HUES6 (cell line): ENCODE results near the gene ZNF681.

Experiments
- H3K27ac ChIP-seq: 2 replicates; pipeline ENCODE4 v1.7.0; 2013; ENCODE audit warnings: low read depth, mild to moderate bottlenecking, low read length, inconsistent platforms
- H3K27me3 ChIP-seq: 2 replicates; pipeline ENCODE4 v1.6.1; 2013; ENCODE audit warnings: low read length; ENCODE audit not compliant: control insufficient read depth, insufficient read depth
- H3K36me3 ChIP-seq: 2 replicates; pipeline ENCODE4 v1.6.1; 2013; ENCODE audit warnings: low read length; ENCODE audit not compliant: control insufficient read depth, insufficient read depth
- H3K4me1 ChIP-seq: 2 replicates; pipeline ENCODE4 v1.6.1; 2013; ENCODE audit warnings: low read length; ENCODE audit not compliant: control insufficient read depth, insufficient read depth
- H3K4me3 ChIP-seq: 2 replicates; pipeline ENCODE4 v1.5.1; 2013; ENCODE audit warnings: low read depth, low read length
- H3K9ac ChIP-seq: one replicate; pipeline ENCODE4 v1.6.1; 2013; ENCODE audit warnings: mild to moderate bottlenecking, low read length
- H3K9me3 ChIP-seq: 2 replicates; pipeline ENCODE4 v1.6.1; 2013; ENCODE audit warnings: low read depth, low read length; ENCODE audit not compliant: control insufficient read depth, insufficient read depth

ZNF681 gene

DNA sequence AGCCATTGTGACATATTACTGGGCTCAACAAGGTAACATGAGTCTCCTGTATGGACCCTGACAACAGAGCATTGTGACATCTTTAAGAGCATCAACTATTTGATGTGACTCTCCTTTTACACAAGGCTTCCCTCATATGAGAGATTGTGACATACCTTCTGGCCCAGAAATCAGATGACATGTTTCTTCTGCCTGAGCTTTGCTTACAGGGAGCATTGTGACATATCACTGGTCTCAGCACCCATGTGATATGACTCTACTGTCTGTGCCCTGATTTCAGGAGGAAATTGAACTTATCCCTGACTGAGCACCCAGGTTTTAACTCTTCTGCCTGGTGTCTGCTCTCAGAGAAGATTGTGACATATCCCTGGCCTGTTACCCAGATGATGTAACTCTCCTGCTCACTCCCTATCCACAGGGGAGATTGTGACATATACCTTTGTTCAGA lies 15.9 kb upstream of the ZNF681 start:
- Histone ChIP-seq H3K36me3 (peaks cover 91% of the 10 kb centered on the region), H3K4me1 (no peaks in the 10 kb centered on the region)

DNA sequence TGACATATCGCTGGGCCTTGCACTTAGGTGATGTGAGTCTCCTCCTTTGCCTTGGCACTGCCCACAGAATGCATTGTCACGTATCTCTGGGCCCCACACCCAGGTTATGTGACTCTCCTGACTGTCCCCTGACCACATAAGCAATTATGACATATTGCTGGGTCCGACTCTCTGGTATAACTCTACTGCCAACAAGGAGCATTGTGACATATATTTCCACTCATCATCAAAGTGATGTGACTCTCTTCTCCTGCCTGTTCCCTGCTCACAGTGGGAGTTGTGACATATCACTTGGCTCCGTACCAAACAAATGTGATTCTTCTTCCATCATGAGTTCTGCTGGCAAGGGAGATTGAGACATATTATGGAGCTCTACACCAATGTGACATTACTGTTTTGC lies 15.4 kb upstream of the ZNF681 start:
- H3K9me3 ChIP-seq: no peaks in the 10 kb centered on the region
- no peak overlapping the region for H3K27ac ChIP-seq
- H3K4me1 ChIP-seq: no peaks in the 10 kb centered on the region
- H3K36me3 ChIP-seq: peaks cover 89% of the 10 kb centered on the region
- no peak overlapping the region for H3K9ac ChIP-seq
- no peak overlapping the region for H3K4me3 ChIP-seq
- H3K27me3 ChIP-seq: no peaks in the 10 kb centered on the region

More for the DNA sequence above, 15.9 kb upstream of the ZNF681 start:
- H3K9me3 ChIP-seq: no peaks in the 10 kb centered on the region
- H3K9ac ChIP-seq: no peak overlapping the region
- H3K27me3 ChIP-seq: no peaks in the 10 kb centered on the region
- no peak overlapping the region for H3K4me3 ChIP-seq
- H3K27ac ChIP-seq: no peak overlapping the region

DNA sequence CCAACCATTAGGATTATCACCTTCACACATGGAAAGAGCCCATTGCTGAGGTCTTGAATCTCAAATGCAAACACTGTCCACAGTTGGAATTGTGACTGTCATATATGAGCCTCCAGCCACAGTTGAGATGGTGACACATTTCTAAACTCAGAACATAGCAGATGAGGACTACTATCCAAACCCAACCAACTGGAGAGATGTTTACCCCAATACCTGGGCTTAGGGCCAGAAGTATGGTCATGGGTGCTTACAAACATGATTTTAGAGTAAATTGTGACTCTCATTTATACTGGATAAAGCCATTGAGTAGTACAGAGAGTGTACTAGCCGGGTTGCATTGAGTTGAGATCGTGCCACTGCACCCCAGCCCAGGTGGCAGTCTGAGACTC lies 14.0 kb upstream of the ZNF681 start:
- H3K27me3 ChIP-seq: no peaks in the 10 kb centered on the region
- H3K4me3 ChIP-seq: no peak overlapping the region
- H3K9me3 ChIP-seq: no peaks in the 10 kb centered on the region
- no peak overlapping the region for H3K27ac ChIP-seq
- no peak overlapping the region for H3K9ac ChIP-seq
- H3K4me1 ChIP-seq: no peaks in the 10 kb centered on the region
- peaks cover 83% of the 10 kb centered on the region for H3K36me3 ChIP-seq

DNA sequence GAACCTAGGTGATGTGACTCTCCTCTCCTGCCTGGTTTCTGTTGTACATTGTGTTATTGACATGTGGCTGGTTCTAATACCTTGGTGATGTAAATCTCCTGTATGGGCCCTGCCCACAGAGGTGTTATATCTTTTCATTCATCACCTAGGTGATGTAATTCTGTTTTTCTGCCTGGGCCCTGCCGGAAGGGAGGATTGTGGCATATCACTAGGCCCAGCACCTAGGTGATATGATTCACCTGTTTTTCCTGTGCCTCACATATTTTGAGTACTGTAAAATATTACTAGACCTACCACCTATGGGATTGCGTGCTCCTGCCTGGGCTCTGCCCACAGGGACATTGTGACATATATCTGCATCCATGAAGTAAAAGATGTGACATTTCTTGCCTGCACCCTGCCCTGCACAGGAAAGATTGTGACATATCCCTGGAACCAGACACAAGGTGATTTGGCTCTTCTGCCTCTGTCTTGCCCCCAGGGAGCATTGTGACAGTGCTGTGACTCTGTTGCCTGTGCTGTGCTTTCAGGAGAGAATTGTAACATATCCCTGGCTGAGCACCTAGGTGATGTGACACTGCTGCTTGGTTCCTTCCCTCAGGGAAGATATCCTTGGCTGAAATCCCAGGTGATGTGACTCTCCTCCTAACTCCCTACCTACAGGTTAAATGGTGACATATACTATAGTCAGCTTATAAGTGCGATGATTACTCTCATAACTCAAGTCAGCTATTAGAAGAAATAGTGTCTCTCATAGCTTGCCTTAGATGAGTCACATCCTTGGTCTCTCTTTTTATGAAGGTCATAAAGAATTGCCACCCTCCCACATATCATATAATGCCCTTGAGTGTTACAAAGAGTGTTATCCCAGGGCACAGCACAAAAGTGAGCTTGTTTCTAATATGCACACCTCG lies 13.3 kb upstream of the ZNF681 start:
- no peaks in the 10 kb centered on the region for H3K27me3 ChIP-seq

DNA sequence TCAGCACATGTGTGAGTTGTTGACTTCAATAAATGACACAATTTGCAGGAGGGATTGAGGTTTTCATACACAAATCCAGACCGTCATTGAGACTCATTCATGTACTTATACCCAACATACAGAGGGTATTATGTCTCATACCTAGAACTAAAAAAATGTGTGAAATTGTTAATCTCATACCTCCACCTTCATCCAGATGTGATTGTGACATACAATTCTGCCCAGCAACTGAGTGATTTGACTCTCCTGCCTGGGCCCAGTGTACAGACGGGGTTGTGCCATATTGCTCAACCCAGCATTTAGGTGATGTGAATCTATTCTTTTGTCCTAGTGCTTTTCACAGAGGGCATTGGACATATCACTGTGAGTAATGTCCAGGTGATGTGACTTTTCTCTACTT lies 12.6 kb upstream of the ZNF681 start:
- Histone ChIP-seq H3K9me3 (no peaks in the 10 kb centered on the region), H3K27ac (no peak overlapping the region), H3K9ac (no peak overlapping the region), H3K4me3 (no peak overlapping the region), H3K4me1 (no peaks in the 10 kb centered on the region), H3K27me3 (no peaks in the 10 kb centered on the region), H3K36me3 (peaks cover 79% of the 10 kb centered on the region)

More for the DNA sequence above, 13.3 kb upstream of the ZNF681 start:
- H3K36me3 ChIP-seq: peaks cover 82% of the 10 kb centered on the region
- H3K27ac ChIP-seq: no peak overlapping the region
- no peak overlapping the region for H3K4me3 ChIP-seq
- H3K9ac ChIP-seq: no peak overlapping the region
- H3K9me3 ChIP-seq: no peaks in the 10 kb centered on the region
- H3K4me1 ChIP-seq: no peaks in the 10 kb centered on the region

DNA sequence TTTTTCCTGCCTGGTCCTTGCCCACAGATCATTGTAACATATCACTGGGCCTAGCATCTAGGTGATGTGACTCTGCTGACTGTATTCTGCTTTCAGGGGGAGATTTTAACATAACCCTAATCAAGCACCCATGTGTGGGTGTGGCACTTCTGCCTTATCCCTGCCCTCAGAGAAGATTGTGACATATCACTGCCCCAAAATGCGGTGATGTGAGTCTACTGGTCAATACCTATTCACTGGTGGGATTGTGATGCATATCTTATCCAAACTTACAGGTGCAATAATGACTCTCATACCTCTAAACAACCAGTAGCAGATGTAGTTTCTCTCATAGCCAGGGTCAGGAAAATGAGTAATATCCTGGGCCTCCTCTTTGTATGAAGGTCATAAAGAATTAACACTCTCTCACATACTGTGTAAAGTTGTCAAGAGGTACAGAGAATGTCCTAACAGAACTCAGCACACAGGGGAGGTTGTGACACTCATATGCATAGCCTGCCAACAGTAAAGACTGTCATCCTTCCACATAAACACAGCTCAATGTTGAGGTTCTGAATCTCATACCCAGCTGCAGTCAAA lies 12.1 kb upstream of the ZNF681 start:
- no peaks in the 10 kb centered on the region for H3K27me3 ChIP-seq
- H3K9me3 ChIP-seq: no peaks in the 10 kb centered on the region
- H3K9ac ChIP-seq: no peak overlapping the region
- H3K36me3 ChIP-seq: peaks cover 74% of the 10 kb centered on the region
- no peak overlapping the region for H3K27ac ChIP-seq
- no peaks in the 10 kb centered on the region for H3K4me1 ChIP-seq
- no peak overlapping the region for H3K4me3 ChIP-seq

DNA sequence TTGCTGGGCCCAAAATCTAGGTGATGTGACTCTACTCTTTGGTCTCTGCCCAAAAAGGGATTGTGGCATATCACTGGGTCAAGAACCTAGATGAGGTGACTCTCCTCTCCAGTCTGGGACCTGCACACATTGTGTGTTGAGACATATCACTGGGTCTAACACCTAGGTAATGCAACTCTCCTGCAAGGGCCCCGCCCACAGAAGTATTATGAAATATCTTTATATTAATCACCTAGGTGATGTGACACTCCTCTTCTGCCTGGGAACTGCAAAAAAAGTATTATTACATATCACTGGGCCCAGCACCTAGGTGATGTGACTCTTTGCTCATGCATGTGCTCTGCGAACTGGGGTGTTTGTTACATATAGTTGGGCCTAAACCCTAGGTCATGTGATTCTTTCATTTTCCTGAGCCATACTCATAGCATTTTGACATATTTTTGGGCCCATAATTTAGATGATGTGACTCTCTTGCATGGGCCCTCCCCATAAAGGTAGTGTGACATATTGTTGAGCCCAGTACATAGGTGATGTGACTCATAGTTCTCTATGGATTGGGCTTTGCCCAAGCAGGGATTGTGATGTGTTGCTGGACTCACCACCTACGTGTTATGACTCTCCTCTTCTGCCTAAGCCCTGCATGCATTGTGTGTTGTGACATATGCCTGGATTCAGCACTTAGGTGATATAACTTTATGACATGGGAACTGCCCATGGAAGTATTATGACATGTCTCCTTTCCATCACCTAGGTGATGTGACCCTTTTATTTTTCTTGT lies 11.2 kb upstream of the ZNF681 start:
- H3K36me3 ChIP-seq: peaks cover 73% of the 10 kb centered on the region
- no peak overlapping the region for H3K27ac ChIP-seq
- H3K27me3 ChIP-seq: no peaks in the 10 kb centered on the region
- H3K9me3 ChIP-seq: no peaks in the 10 kb centered on the region
- no peak overlapping the region for H3K4me3 ChIP-seq
- H3K9ac ChIP-seq: no peak overlapping the region
- no peaks in the 10 kb centered on the region for H3K4me1 ChIP-seq

DNA sequence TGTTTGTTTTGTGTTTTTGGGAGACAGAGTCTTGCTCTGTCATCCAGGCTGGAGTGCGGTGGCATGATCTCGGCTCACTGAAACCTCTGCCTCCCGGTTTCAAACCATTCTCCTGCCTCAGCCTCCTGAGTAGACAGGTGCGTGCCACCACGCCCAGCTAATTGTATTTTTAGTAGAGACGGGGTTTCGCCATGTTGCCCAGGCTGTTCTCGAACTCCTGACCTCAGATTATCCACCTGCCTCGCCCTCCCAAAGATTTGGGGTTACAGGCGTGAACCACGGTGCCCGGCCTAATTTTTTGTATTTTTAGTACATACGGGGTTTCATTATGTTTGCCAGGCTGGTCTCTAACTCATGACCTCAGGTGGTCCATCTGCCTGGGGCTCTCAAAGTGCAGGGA lies 8.3 kb upstream of the ZNF681 start:
- no peaks in the 10 kb centered on the region for H3K27me3 ChIP-seq
- no peaks in the 10 kb centered on the region for H3K9me3 ChIP-seq
- H3K27ac ChIP-seq: no peak overlapping the region
- H3K4me1 ChIP-seq: no peaks in the 10 kb centered on the region
- no peak overlapping the region for H3K4me3 ChIP-seq
- peaks cover 54% of the 10 kb centered on the region for H3K36me3 ChIP-seq
- no peak overlapping the region for H3K9ac ChIP-seq

DNA sequence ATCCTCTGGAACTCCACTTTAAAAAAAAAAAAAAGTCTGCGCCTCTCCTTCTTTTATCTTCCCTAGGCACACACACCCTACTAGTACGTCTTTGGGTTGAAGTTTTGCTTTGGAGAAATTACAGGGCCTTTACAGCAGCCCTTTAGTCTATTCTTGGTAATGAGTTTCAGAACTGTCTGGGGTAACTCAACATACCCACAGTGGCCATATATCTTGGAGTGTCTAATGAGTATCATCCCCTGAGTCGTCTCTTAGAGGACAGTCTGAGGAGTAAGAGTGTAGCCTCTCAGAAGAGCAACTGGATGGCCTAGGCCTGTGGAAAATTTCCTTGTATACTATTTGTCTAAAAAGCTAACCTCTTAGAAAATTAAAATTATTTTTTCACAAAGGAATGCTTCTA lies 6.1 kb upstream of the ZNF681 start:
- Histone ChIP-seq H3K27ac (no peak overlapping the region), H3K4me1 (no peaks in the 10 kb centered on the region), H3K9ac (no peak overlapping the region), H3K4me3 (peak overlapping the region; percentile 98), H3K27me3 (no peaks in the 10 kb centered on the region), H3K36me3 (peaks cover 33% of the 10 kb centered on the region), H3K9me3 (no peaks in the 10 kb centered on the region)

DNA sequence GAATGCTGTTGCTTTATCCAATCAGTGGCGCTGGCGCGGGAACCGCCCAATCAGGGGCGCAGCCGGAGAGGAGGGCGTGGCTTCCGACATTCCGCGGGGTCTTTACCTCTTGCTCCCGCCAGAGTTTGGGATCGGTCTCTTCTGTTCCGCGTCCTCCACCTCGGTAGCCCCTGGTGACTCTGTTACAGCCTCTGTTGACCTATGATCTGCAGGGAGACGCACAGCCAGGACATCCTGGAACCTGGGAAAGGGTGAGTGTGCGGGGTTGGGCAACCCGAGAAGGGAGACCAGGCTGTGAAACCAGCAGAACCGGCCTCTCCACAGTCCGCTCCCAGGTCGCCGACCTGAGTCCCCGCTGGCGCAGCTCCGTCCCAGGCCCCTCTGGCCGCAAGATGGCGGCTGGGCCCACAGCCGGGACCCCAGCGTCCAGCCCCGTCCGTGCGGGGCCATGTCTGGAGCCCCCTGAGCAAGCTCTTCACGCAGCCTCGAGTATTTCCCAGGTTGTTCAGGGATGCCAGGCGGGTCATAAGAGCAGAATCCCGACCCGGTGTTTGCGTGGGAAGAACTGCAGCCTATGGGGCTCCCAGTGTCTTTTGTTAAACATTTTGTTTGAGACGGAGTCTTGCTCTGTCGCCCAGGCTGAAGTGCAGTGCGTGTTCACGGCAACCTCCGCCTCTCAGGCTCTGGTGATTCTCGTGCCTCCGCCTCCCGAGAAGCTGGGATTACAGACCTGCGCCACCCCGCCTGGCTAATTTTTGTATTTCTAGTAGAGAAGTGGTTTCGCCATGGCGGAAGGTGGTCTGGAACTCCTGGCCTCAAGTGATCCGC lies 4.4 kb upstream of the ZNF681 start:
- peak overlapping the region; percentile 98 for H3K4me3 ChIP-seq
- peak overlapping the region; percentile 95 for H3K9ac ChIP-seq
- no peaks in the 10 kb centered on the region for H3K9me3 ChIP-seq
- H3K27me3 ChIP-seq: no peaks in the 10 kb centered on the region
- H3K4me1 ChIP-seq: no peaks in the 10 kb centered on the region
- H3K36me3 ChIP-seq: peaks cover 23% of the 10 kb centered on the region
- H3K27ac ChIP-seq: peak overlapping the region; percentile 92
